ENCODE measurements around the gene VILL. TPM values are rescaled to one million over a fixed set of nuclear protein-coding genes. Genes with fewer than 3 reads are reported as not detected.

VILL gene
- total RNA-seq: 10 to 100 TPM; 14.6 to 15.1 TPM

- Mint-ChIP-seq H3K27me3 (ENCODE audit: low read depth) (peaks cover 3% of the 10 kb centered on the region), H3K4me3 (no peak within 1 kb of the TSS), H3K36me3 (ENCODE audit: low read depth) (peaks cover 5% of the 10 kb centered on the region), H3K9me3 (ENCODE audit: insufficient read depth) (no peaks in the 10 kb centered on the region), H3K4me1 (ENCODE audit: low read depth) (peaks cover 21% of the 10 kb centered on the region), H3K27ac (no peak within 1 kb of the TSS)
- DNase-seq (no peak), ATAC-seq (no peak)
- ChIA-PET CTCF (no interaction called here), POLR2A (no interaction called here)
Measured at GRCh38 chr3:37990527-37990926, at the start of gene VILL. Gene VILL, plus strand, starts transcription at chr3:37990786. Its CDS starts 2,887 bp downstream, at chr3:37993673.

GRCh38 chr3:37941608-37942508 is 48.7 kb upstream of the VILL start:
- Mint-ChIP-seq H3K4me1 (ENCODE audit: low read depth) (no peaks in the 10 kb centered on the region), H3K27me3 (ENCODE audit: low read depth) (peaks cover 13% of the 10 kb centered on the region), H3K36me3 (ENCODE audit: low read depth) (no peaks in the 10 kb centered on the region), H3K4me3 (no peak overlapping the region), H3K9me3 (ENCODE audit: insufficient read depth) (no peaks in the 10 kb centered on the region), H3K27ac (no peak overlapping the region)
- no peak for ATAC-seq
- POLR2A ChIA-PET: no interaction called here
- no peak for DNase-seq
- CTCF ChIA-PET: interaction anchor here (1.3 to 1.5 kb wide), 2 partner anchors 15 to 32 kb away, joined by 4 to 5 read pairs; no protein-coding TSS in a partner anchor

- H3K27ac Mint-ChIP-seq: no peak overlapping the region
- no peaks in the 10 kb centered on the region for H3K4me1 Mint-ChIP-seq (ENCODE audit: low read depth)
- ChIA-PET POLR2A (no interaction called here), CTCF (interaction anchor here (1.3 kb wide), 1 partner anchor 14 kb away, joined by 5 read pairs; no protein-coding TSS in a partner anchor)
- H3K36me3 Mint-ChIP-seq (ENCODE audit: low read depth): no peaks in the 10 kb centered on the region
- no peak overlapping the region for H3K4me3 Mint-ChIP-seq
- ATAC-seq (no peak), DNase-seq (no peak)
- H3K9me3 Mint-ChIP-seq (ENCODE audit: insufficient read depth): no peaks in the 10 kb centered on the region
- peaks cover 9% of the 10 kb centered on the region for H3K27me3 Mint-ChIP-seq (ENCODE audit: low read depth)
Measured at GRCh38 chr3:37942646-37943045, 47.9 kb upstream of the VILL start.

GRCh38 chr3:37943126-37943525 is 47.5 kb upstream of the VILL start:
- Mint-ChIP-seq H3K9me3 (ENCODE audit: insufficient read depth) (no peaks in the 10 kb centered on the region), H3K4me3 (no peak overlapping the region), H3K36me3 (ENCODE audit: low read depth) (no peaks in the 10 kb centered on the region), H3K27me3 (ENCODE audit: low read depth) (peaks cover 6% of the 10 kb centered on the region), H3K27ac (no peak overlapping the region), H3K4me1 (ENCODE audit: low read depth) (no peaks in the 10 kb centered on the region)
- DNase-seq: no peak
- no peak for ATAC-seq
- CTCF ChIA-PET: interaction anchor here (1.3 kb wide), 1 partner anchor 14 kb away, joined by 5 read pairs; no protein-coding TSS in a partner anchor
- POLR2A ChIA-PET: no interaction called here

GRCh38 chr3:37943631-37944314 is 46.8 kb upstream of the VILL start:
- ATAC-seq (no peak), DNase-seq (no peak)
- Mint-ChIP-seq H3K9me3 (ENCODE audit: insufficient read depth) (no peaks in the 10 kb centered on the region), H3K4me3 (no peak overlapping the region), H3K27me3 (ENCODE audit: low read depth) (peaks cover 5% of the 10 kb centered on the region), H3K36me3 (ENCODE audit: low read depth) (no peaks in the 10 kb centered on the region), H3K4me1 (ENCODE audit: low read depth) (no peaks in the 10 kb centered on the region), H3K27ac (no peak overlapping the region)
- POLR2A ChIA-PET: interaction anchor here (1.0 kb wide), 1 partner anchor 18 kb away, joined by 4 read pairs; no protein-coding TSS in a partner anchor
- CTCF ChIA-PET: interaction anchor here (1.3 kb wide), 1 partner anchor 13 kb away, joined by 5 read pairs; no protein-coding TSS in a partner anchor

- ATAC-seq (no peak), DNase-seq (no peak)
- Mint-ChIP-seq H3K27me3 (ENCODE audit: low read depth) (peaks cover 2% of the 10 kb centered on the region), H3K4me3 (no peak overlapping the region), H3K9me3 (ENCODE audit: insufficient read depth) (no peaks in the 10 kb centered on the region), H3K36me3 (ENCODE audit: low read depth) (no peaks in the 10 kb centered on the region), H3K27ac (no peak overlapping the region), H3K4me1 (ENCODE audit: low read depth) (no peaks in the 10 kb centered on the region)
- POLR2A ChIA-PET: interaction anchor here (1.0 kb wide), 1 partner anchor 17 kb away, joined by 4 read pairs; no protein-coding TSS in a partner anchor
- CTCF ChIA-PET: interaction anchor here (0.9 to 1.7 kb wide), 3 partner anchors 10 to 89 kb away, joined by 3 to 6 read pairs (median 5); no protein-coding TSS in a partner anchor
Measured at GRCh38 chr3:37944391-37944842, 46.2 kb upstream of the VILL start.

GRCh38 chr3:37945156-37945806 is 45.3 kb upstream of the VILL start:
- no peak for ATAC-seq
- POLR2A ChIA-PET: interaction anchor here (1.0 kb wide), 1 partner anchor 16 kb away, joined by 4 read pairs; no protein-coding TSS in a partner anchor
- no peak for DNase-seq
- no peak overlapping the region for H3K4me3 Mint-ChIP-seq
- H3K27ac Mint-ChIP-seq: no peak overlapping the region
- H3K4me1 Mint-ChIP-seq (ENCODE audit: low read depth): no peaks in the 10 kb centered on the region
- CTCF ChIA-PET: interaction anchor here (0.9 to 1.7 kb wide), 3 partner anchors 11 to 89 kb away, joined by 3 to 6 read pairs (median 5); no protein-coding TSS in a partner anchor
- no peaks in the 10 kb centered on the region for H3K9me3 Mint-ChIP-seq (ENCODE audit: insufficient read depth)
- no peaks in the 10 kb centered on the region for H3K27me3 Mint-ChIP-seq (ENCODE audit: low read depth)
- H3K36me3 Mint-ChIP-seq (ENCODE audit: low read depth): no peaks in the 10 kb centered on the region

- no peaks in the 10 kb centered on the region for H3K27me3 Mint-ChIP-seq (ENCODE audit: low read depth)
- no peaks in the 10 kb centered on the region for H3K4me1 Mint-ChIP-seq (ENCODE audit: low read depth)
- ChIA-PET POLR2A (interaction anchor here (0.6 kb wide), 1 partner anchor 628 kb away, joined by 3 read pairs; no protein-coding TSS in a partner anchor), CTCF (interaction anchor here (0.7 to 1.7 kb wide), 4 partner anchors 12 to 95 kb away, joined by 3 to 5 read pairs (median 3); no protein-coding TSS in a partner anchor)
- H3K27ac Mint-ChIP-seq: no peak overlapping the region
- H3K4me3 Mint-ChIP-seq: no peak overlapping the region
- ATAC-seq (no peak), DNase-seq (no peak)
- H3K9me3 Mint-ChIP-seq (ENCODE audit: insufficient read depth): no peaks in the 10 kb centered on the region
- no peaks in the 10 kb centered on the region for H3K36me3 Mint-ChIP-seq (ENCODE audit: low read depth)
Measured at GRCh38 chr3:37945807-37946530, 44.6 kb upstream of the VILL start.

- no peak overlapping the region for H3K27ac Mint-ChIP-seq
- ATAC-seq (no peak), DNase-seq (no peak)
- H3K9me3 Mint-ChIP-seq (ENCODE audit: insufficient read depth): no peaks in the 10 kb centered on the region
- no peak overlapping the region for H3K4me3 Mint-ChIP-seq
- no peaks in the 10 kb centered on the region for H3K4me1 Mint-ChIP-seq (ENCODE audit: low read depth)
- no peaks in the 10 kb centered on the region for H3K36me3 Mint-ChIP-seq (ENCODE audit: low read depth)
- H3K27me3 Mint-ChIP-seq (ENCODE audit: low read depth): no peaks in the 10 kb centered on the region
- ChIA-PET POLR2A (interaction anchor here (0.6 kb wide), 1 partner anchor 628 kb away, joined by 3 read pairs; no protein-coding TSS in a partner anchor), CTCF (interaction anchor here (0.7 to 1.4 kb wide), 4 partner anchors 21 to 95 kb away, joined by 3 to 5 read pairs (median 3); no protein-coding TSS in a partner anchor)
Measured at GRCh38 chr3:37946531-37946889, 44.1 kb upstream of the VILL start.

- no peak for ATAC-seq
- ChIA-PET POLR2A (no interaction called here), CTCF (no interaction called here)
- no peak for DNase-seq
- no peaks in the 10 kb centered on the region for H3K4me1 Mint-ChIP-seq (ENCODE audit: low read depth)
- H3K27me3 Mint-ChIP-seq (ENCODE audit: low read depth): no peaks in the 10 kb centered on the region
- H3K27ac Mint-ChIP-seq: no peak overlapping the region
- H3K36me3 Mint-ChIP-seq (ENCODE audit: low read depth): no peaks in the 10 kb centered on the region
- no peaks in the 10 kb centered on the region for H3K9me3 Mint-ChIP-seq (ENCODE audit: insufficient read depth)
- no peak overlapping the region for H3K4me3 Mint-ChIP-seq
Measured at GRCh38 chr3:37949866-37950265, 40.7 kb upstream of the VILL start.

GRCh38 chr3:37952564-37952963 is 38.0 kb upstream of the VILL start:
- ChIA-PET POLR2A (no interaction called here), CTCF (no interaction called here)
- H3K36me3 Mint-ChIP-seq (ENCODE audit: low read depth): no peaks in the 10 kb centered on the region
- ATAC-seq (no peak), DNase-seq (no peak)
- H3K27ac Mint-ChIP-seq: no peak overlapping the region
- no peak overlapping the region for H3K4me3 Mint-ChIP-seq
- H3K27me3 Mint-ChIP-seq (ENCODE audit: low read depth): no peaks in the 10 kb centered on the region
- H3K4me1 Mint-ChIP-seq (ENCODE audit: low read depth): peaks cover 17% of the 10 kb centered on the region
- H3K9me3 Mint-ChIP-seq (ENCODE audit: insufficient read depth): no peaks in the 10 kb centered on the region

Measured in activated CD8-positive, alpha-beta T cell treated with anti-CD3 and anti-CD28 coated beads, Interleukin-2, amount 10 ng/mL, durations not matched to agents 7 days and 5 days (primary cell).